HG03175 (cell line): ENCODE measurements around the gene SMARCA4.
A peak's percentile ranks its signal among the peaks of the same experiment; 100 is the strongest.

Experiments used
- ATAC-seq: cut with Tn5 transposase; IDR thresholded peaks from one replicate; pipeline ENCODE4 v1.9.1; 2021; ENCODE audit warnings: mild to moderate bottlenecking, moderate library complexity; ENCODE audit not compliant: unreplicated experiment

Gene SMARCA4

DNA sequence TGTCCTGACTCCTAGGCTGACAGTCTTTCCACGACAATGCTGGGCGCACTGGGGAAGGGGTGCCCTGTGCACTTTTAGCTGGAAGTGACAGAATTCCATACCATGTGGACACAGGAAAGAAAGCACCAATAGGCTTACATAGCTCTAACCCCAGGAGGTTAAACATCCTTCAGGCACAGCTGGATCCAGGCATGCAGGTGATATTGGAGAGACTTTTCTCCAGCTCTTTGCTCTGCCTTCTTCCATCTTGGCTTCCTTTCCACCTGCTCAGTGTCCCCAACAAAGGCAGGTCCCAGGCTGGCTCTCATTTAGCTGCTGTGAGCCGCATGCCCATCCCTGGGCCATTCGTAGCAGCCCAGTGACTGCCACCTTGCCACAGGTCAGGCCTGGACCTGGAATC is 67.3 kb downstream of the SMARCA4 start:
- no peak for ATAC-seq

DNA sequence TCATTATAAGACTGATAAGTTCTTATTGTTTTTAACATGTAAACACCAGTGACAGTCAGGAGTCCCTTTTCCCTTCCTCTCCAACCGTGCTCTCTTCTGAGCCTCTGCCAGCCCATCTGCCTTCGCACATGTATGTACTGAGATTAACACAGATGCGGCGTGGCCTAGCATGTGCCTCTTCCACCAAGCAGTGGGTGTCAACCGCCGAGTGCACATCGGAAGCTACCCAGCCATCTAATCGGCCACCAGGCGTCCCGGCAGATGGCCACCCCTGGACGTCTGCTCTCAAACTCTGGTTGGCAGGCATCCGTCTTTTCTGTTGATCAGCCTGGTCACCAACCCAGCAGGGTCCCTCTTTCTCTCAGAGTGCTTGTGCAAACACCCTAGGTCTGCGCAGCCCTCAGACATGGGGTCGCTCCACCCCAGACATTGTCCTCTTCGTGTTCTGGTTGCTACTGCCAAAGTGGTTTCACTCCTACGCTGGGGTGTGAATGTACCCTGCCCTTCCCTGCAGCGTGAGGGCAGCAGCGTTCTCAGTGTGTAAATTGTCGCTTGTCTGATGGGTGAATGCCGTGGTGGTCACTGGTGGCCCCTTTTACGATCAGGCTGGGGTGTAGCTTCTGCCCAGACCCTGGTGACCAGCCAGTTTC is 70.7 kb downstream of the SMARCA4 start:
- no peak for ATAC-seq

- no peak for ATAC-seq
Measured at GRCh38 chr19:11033251-11033650, 72.4 kb downstream of the SMARCA4 start.

DNA sequence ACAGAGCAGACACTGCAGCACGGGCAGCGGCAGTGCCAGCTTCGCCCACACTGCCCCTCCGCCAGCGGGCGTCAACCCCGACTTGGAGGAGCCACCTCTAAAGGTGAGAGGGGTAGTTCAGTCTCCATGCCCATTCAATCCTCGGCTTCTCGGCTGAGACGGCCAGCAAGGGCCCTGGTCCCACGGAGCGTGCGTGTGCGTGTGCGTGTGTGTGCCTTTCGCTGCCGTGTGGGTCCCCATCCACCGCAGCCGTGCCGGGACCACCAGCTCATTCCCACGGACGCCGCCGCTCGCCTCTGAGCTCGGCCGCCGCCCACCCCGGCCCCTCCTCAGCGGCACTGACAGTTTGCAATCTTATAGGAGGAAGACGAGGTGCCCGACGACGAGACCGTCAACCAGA is 72.9 kb downstream of the SMARCA4 start:
- no peak for ATAC-seq

GRCh38 chr19:11034449-11035213 is 73.8 kb downstream of the SMARCA4 start:
- ATAC-seq, result no peak

GRCh38 chr19:11035441-11036377 is 74.9 kb downstream of the SMARCA4 start:
- ATAC-seq, result peak; percentile 57

DNA sequence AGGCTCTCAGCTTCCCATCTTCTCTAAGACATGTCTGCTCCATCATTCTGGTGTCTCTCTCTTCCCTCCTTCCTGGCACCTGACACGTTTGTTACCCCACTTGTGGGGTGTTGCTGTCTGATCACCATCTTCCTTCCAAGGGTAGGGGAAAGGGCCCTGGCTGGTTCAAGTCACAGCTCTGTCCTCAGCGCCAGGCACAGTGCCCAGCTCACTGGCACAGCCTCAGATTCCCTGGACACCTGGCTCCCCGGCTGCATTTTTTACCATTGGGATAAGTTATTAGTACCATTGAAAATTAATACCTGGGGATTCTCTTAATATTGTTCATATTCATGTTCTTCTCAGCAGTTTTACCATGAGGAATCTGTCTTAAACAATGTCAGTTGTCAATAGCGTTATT is 77.7 kb downstream of the SMARCA4 start:
- no peak for ATAC-seq

DNA sequence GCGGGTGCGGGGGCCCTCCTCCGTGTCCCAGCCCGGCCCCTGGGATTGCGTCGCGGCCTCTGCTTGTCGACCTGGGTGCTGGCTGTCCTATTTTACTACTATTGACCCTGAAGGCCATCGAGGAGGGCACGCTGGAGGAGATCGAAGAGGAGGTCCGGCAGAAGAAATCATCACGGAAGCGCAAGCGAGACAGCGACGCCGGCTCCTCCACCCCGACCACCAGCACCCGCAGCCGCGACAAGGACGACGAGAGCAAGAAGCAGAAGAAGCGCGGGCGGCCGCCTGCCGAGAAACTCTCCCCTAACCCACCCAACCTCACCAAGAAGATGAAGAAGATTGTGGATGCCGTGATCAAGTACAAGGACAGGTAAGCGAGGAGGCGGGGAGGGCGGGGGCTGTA is 80.4 kb downstream of the SMARCA4 start:
- no peak for ATAC-seq

DNA sequence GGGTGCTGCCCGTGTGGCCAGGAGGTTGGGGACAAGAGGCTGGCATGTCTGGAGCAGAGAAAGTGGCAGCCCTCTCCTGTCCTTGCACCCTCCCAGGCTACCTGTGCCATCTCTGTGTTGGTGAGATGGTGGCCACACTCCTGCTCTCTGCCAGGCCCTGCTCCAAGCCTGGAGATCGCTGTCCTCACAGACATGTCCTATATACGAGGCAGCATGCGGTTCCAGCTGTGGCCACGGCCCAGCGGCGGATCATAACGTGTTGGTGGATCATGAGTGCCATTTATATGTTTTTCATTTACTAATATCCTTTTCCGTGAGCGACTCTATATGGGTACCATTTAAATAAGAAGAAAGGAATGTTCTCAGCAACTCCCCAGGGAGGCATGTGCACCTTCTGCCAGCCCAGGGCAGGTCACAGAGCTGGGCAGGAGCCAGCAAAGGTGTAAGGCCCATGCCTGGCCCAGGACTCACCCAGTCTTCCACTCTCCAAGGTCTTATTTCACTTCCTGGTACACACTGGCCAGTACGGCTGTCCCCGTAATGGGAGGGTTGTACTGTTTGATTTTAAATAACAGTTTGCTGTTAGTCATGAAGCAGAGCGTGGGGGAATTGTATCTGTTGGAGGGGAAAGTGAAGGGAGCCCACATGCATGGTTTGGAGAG is 81.3 kb downstream of the SMARCA4 start:
- ATAC-seq, result no peak

GRCh38 chr19:11044431-11044830 is 83.6 kb downstream of the SMARCA4 start:
- no peak for ATAC-seq

DNA sequence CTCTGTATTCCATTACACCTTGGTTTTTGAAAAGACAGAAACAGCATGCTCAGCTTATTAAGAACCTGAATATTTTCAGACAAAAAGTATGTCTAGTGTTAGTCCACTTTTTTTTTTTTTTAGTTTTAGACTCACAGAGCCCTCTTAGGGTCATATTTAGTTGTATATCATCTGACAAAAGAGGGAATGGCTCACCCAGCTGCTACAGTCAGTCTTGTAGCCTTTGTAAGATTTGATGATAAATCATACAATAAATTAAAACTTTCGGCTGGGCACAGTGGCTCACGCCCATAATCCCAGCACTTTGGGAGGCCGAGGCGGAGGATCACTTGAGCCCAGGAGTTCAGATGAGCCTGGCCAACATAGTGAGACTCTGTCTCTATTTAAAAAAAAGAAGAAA is 84.7 kb downstream of the SMARCA4 start:
- ATAC-seq, result no peak

GRCh38 chr19:11046605-11047354 is 86.0 kb downstream of the SMARCA4 start:
- no peak for ATAC-seq

- ATAC-seq, result no peak
Measured at GRCh38 chr19:11047866-11048265, 87.0 kb downstream of the SMARCA4 start.

DNA sequence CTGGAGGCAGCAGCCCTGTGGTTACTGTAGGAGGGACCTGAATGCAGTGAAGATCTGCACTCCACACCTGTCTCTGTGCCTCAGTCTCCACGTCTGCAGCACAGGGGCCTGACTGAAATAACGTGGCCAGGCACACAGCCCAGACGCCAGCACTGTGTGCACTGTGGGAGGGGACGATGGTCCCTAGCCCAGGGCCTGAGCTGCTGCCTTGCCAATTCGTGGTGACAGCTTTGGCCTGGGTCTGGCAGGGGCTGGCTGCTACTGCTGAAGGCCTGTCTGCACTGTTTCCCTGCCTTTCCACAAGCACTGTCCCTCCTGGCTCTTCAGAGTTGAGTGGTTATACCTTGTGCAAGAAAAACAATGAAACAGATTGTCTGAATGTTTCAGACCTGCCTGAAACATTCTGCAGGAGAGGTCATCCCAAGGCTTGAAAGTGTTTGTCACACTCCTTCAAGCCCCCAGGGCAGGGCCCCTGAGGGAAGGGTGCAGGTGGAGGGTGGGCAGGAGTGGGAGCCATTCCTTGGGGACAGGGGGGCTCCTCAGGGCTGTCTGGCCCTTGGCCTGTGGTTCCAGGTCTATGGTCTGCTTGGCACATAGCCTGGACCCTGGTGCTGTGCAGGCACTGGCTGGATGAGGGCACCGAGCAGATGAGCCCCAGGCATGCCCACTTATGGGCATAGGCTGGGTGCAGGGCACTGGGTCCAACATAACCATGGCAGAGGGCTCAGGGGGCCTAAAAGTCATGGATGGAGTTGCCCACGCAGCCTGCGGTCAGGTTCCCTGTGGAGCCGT is 89.7 kb downstream of the SMARCA4 start:
- ATAC-seq, result no peak

GRCh38 chr19:11053817-11054195 is 93.0 kb downstream of the SMARCA4 start:
- ATAC-seq, result no peak

DNA sequence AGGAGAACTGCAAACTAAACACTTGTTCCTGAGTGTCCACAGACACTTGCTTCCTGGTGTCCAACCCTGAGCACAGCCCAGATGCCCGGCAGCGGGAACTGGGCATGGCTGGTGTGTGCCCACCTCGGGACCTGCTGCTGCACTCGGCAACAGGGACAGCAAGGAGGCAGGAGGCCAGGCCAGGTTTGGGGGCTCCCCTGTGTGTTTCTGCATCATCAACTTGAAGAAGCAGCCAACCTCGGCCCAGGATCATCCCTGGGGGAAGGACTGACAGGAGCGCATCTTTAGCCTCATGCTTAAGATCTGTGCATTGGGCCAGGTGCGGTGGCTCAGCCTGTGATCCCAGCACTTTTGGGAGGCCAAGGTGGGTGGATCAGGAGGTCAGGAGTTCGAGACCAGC is 93.4 kb downstream of the SMARCA4 start:
- ATAC-seq, result no peak

- no peak for ATAC-seq
Measured at GRCh38 chr19:11054628-11055027, 93.8 kb downstream of the SMARCA4 start.

GRCh38 chr19:11058246-11059030 is 97.6 kb downstream of the SMARCA4 start:
- no peak for ATAC-seq
